C4-2B (cell line): Measurements from ENCODE around the gene CHN1.

Source experiments
- CTCF ChIP-seq: fragments of 450-650 bp; conservative IDR thresholded peaks from 2 replicates; pipeline ENCODE4 v1.5.1; 2017; ENCODE audit warnings: mild to moderate bottlenecking
- ZFX ChIP-seq: fragments of 450-650 bp; IDR thresholded peaks from 2 replicates; pipeline ENCODE4 v1.6.1; 2017

DNA sequence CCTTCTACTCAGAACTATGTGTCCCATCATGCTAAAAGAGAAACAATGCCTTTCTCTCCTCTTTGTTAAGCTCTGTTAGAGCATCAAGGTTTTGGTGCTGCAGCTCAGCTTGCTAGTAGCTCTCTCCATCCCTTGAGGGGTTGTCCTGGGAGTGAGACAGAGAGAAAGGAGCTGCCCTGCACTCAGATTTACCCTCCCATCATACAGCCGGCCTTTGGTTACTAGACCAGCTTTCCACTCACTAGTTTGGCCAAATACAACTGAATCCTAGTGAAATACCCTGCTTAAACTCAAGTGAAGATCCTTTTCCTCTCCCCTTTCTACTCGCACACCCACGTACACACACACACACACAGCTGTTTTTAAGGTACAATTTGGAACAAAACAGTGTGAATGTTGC is 2.3 kb upstream of the CHN1 start:
- no peak for TF ChIP-seq CTCF
- no peak for TF ChIP-seq ZFX
